ENCODE data around the gene B9D2.
"Not testable (repeated sequence)": the region's sequence is repeated elsewhere in the genome, so short reads cannot be mapped to it uniquely, and the experiment has no call there.

Gene B9D2

GRCh38 chr19:41363753-41364523 lies at the start of gene B9D2:
Gene B9D2 (minus strand): TSS chr19:41364149. CDS start chr19:41363519, 630 bp downstream.
- peak; percentile 85 for DNase-seq (ENCODE audit: low read depth)

GRCh38 chr19:41412953-41413352 lies 49.0 kb upstream of the B9D2 start:
- no peak for DNase-seq (ENCODE audit: low read depth)

- no peak for DNase-seq (ENCODE audit: low read depth)
Observed at GRCh38 chr19:41411968-41412265, 48.0 kb upstream of the B9D2 start.

GRCh38 chr19:41411100-41411967 lies 47.4 kb upstream of the B9D2 start:
- no peak for DNase-seq (ENCODE audit: low read depth)

- no peak for DNase-seq (ENCODE audit: low read depth)
Observed at GRCh38 chr19:41410336-41411054, 46.5 kb upstream of the B9D2 start.

- no peak for DNase-seq (ENCODE audit: low read depth)
Observed at GRCh38 chr19:41409288-41409687, 45.3 kb upstream of the B9D2 start.

- not testable (repeated sequence) for DNase-seq (ENCODE audit: low read depth)
Observed at GRCh38 chr19:41408846-41409245, 44.9 kb upstream of the B9D2 start.

- DNase-seq (ENCODE audit: low read depth) = no peak
Observed at GRCh38 chr19:41408256-41408655, 44.3 kb upstream of the B9D2 start.

GRCh38 chr19:41407271-41407670 lies 43.3 kb upstream of the B9D2 start:
- no peak for DNase-seq (ENCODE audit: low read depth)

GRCh38 chr19:41405776-41406175 lies 41.8 kb upstream of the B9D2 start:
- DNase-seq (ENCODE audit: low read depth) = no peak

GRCh38 chr19:41403181-41403970 lies 39.4 kb upstream of the B9D2 start:
- no peak for DNase-seq (ENCODE audit: low read depth)

- DNase-seq (ENCODE audit: low read depth) = no peak
Observed at GRCh38 chr19:41402010-41402409, 38.1 kb upstream of the B9D2 start.

- DNase-seq (ENCODE audit: low read depth) = no peak
Observed at GRCh38 chr19:41401483-41401882, 37.5 kb upstream of the B9D2 start.

- no peak for DNase-seq (ENCODE audit: low read depth)
Observed at GRCh38 chr19:41399525-41399924, 35.6 kb upstream of the B9D2 start.

GRCh38 chr19:41399091-41399490 lies 35.1 kb upstream of the B9D2 start:
- no peak for DNase-seq (ENCODE audit: low read depth)

- no peak for DNase-seq (ENCODE audit: low read depth)
Observed at GRCh38 chr19:41398598-41398997, 34.6 kb upstream of the B9D2 start.

GRCh38 chr19:41398050-41398418 lies 34.1 kb upstream of the B9D2 start:
- DNase-seq (ENCODE audit: low read depth) = no peak

- peak; percentile 96 for DNase-seq (ENCODE audit: low read depth)
Observed at GRCh38 chr19:41397086-41398049, 33.4 kb upstream of the B9D2 start, which contains the start of the genes BCKDHA and EXOSC5. Gene BCKDHA (plus strand): TSS chr19:41397818. CDS start chr19:41397828, 10 bp downstream. Gene EXOSC5 (minus strand): TSS chr19:41397359. CDS start chr19:41397328, 31 bp downstream.

GRCh38 chr19:41395355-41395754 lies 31.4 kb upstream of the B9D2 start:
- no peak for DNase-seq (ENCODE audit: low read depth)

GRCh38 chr19:41392775-41393174 lies 28.8 kb upstream of the B9D2 start:
- DNase-seq (ENCODE audit: low read depth) = no peak

- DNase-seq (ENCODE audit: low read depth) = no peak
Observed at GRCh38 chr19:41391618-41392017, 27.7 kb upstream of the B9D2 start.

Data from GM04503 (cell line).